ENCODE results near the gene SLAMF9. TPM values are rescaled to one million over a fixed set of nuclear protein-coding genes. Genes with fewer than 3 reads are reported as not detected.

SLAMF9 gene
- total RNA-seq, 1 donor from 2014 or later = not detected

DNA sequence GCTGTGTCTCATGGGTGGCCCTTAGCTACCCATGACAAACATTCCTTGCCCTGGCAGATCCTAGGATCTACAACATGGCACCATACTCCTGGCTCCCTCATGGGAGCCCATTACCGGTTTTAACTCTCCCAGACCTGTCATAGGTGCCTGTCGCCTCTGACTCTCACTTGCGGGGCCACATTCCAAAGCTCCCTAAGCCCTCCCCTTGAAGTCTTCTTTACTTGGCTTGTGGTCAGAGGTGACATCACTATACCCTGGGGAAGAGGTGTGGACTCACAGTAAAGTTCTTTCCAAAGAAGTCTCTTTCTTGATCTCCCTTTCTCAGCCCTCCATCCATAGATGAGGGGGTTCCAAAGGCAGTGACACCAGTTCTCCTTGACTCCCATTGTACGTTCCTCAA is 5.4 kb upstream of the SLAMF9 start:
- no peak overlapping the region for H3K4me3 ChIP-seq (ENCODE audit: low read depth, low read length)
- DNase-seq (ENCODE audit: low read depth) = peak; percentile 14
- H3K27me3 ChIP-seq (ENCODE audit: control insufficient read depth, insufficient read depth, low read length) = peaks cover 4% of the 10 kb centered on the region
- no peaks in the 10 kb centered on the region for H3K36me3 ChIP-seq (ENCODE audit: control insufficient read depth, insufficient read depth, low read length)
- TF ChIP-seq, protein P1, sequence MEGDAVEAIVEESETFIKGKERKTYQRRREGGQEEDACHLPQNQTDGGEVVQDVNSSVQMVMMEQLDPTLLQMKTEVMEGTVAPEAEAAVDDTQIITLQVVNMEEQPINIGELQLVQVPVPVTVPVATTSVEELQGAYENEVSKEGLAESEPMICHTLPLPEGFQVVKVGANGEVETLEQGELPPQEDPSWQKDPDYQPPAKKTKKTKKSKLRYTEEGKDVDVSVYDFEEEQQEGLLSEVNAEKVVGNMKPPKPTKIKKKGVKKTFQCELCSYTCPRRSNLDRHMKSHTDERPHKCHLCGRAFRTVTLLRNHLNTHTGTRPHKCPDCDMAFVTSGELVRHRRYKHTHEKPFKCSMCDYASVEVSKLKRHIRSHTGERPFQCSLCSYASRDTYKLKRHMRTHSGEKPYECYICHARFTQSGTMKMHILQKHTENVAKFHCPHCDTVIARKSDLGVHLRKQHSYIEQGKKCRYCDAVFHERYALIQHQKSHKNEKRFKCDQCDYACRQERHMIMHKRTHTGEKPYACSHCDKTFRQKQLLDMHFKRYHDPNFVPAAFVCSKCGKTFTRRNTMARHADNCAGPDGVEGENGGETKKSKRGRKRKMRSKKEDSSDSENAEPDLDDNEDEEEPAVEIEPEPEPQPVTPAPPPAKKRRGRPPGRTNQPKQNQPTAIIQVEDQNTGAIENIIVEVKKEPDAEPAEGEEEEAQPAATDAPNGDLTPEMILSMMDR (IDR thresholded peaks at IDR 0.05; ENCODE audit: insufficient read depth, low read length, poor library complexity, severe bottlenecking) = no peak

DNA sequence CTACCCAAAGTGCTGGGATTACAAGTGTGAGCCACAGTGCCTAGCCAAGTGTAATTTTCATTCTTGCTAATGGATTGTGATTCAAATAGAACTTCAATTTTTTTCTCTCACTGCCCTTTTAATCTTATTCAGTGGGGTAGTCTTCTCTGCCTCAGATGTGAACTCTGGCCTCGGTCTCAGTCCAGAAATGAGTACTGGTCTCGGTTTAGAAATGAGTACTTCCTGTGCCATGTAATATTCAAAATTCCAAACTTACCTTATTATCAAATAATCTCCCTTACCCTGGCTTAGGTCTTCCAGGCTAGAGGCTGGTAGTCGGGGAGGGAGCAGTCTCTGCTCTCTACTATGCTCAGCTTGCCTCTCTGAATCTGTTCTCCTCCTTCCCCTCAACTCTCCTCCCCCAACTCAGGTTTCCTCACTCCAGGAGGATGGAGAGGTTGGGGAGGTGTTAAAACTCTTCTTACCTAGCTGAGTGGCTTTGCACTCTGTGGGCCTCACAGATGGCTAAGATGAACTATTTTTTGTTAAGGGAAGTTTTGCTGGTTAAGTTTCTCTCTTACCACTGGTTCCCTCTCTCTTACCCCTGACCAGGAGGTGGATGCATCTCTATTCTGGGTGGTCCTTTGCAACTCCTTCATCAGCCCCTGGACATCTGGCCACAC is 4.8 kb upstream of the SLAMF9 start:
- no peak for DNase-seq (ENCODE audit: low read depth)
- H3K4me3 ChIP-seq (ENCODE audit: low read depth, low read length) = no peak overlapping the region
- H3K27me3 ChIP-seq (ENCODE audit: control insufficient read depth, insufficient read depth, low read length) = peaks cover 4% of the 10 kb centered on the region
- TF ChIP-seq, protein P1 (IDR thresholded peaks at IDR 0.05; ENCODE audit: insufficient read depth, low read length, poor library complexity, severe bottlenecking) = no peak
- H3K36me3 ChIP-seq (ENCODE audit: control insufficient read depth, insufficient read depth, low read length) = no peaks in the 10 kb centered on the region

DNA sequence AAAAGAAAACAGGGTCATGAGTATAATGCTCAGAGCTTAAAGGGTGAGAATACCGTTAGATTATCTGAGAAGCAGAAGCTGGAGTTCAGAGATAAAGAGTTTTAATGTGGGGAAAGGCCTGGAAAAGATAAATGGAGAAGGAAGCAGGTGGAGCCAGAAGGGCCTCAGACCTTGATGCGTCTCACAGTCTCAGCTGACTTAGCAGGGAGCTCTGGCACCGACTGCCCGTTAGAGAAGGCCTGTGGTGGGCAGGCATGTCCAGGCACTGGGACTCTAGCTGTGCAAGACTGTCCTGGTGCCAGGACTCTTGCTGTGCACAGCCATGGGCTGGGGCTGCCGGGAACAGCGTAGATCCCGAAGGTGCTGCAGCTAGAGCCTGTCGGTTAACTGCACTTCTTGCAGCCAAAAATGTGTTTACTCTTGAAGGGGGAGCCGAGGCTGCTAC is 3.8 kb upstream of the SLAMF9 start:
- DNase-seq (ENCODE audit: low read depth) = no peak
- no peaks in the 10 kb centered on the region for H3K36me3 ChIP-seq (ENCODE audit: control insufficient read depth, insufficient read depth, low read length)
- H3K27me3 ChIP-seq (ENCODE audit: control insufficient read depth, insufficient read depth, low read length) = peaks cover 5% of the 10 kb centered on the region
- H3K4me3 ChIP-seq (ENCODE audit: low read depth, low read length) = no peak overlapping the region
- TF ChIP-seq, protein P1 (IDR thresholded peaks at IDR 0.05; ENCODE audit: insufficient read depth, low read length, poor library complexity, severe bottlenecking) = no peak

DNA sequence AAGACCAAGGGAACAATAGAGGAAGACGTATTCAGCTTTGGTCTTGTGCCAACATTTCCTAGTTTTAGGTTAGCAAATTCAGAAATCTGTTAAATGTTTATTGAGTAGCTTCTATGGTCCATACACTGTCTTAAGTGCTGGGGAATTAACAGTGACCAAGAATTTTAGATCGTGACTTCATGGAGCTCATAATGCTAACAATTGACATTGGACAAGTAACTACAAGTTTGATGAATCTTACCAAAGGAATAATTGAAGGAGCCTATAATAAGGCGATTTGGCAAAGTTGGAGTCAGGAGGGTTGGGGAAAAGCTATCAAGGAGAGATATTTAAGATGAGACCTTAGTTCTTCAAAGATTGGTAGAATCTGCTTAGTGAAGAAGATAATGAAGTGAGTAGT is 1.4 kb upstream of the SLAMF9 start:
- Histone ChIP-seq H3K4me3 (ENCODE audit: low read depth, low read length) (no peak overlapping the region), H3K27me3 (ENCODE audit: control insufficient read depth, insufficient read depth, low read length) (peaks cover 9% of the 10 kb centered on the region), H3K36me3 (ENCODE audit: control insufficient read depth, insufficient read depth, low read length) (no peaks in the 10 kb centered on the region)
- DNase-seq (ENCODE audit: low read depth) = no peak
- TF ChIP-seq, protein P1 (IDR thresholded peaks at IDR 0.05; ENCODE audit: insufficient read depth, low read length, poor library complexity, severe bottlenecking) = no peak

DNA sequence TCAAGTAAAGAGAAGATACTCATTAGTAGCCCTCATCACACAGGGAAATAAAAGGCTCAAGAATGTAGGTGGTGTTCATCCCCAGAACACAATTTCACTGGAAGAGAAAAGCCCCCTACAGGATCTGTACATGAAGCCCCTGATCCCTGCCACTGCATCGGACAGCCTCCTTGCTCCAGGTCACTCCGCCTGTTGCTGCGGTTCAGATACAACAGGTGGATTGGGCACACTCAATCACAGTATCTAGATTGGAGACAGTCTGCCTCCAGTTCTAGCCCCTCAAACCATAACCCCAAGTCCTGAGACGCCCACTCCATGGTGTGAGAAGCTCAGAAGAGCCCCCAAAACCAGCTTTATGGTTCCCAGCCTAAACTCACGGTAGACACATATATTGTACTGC is 1.1 kb downstream of the SLAMF9 start:
- no peak for DNase-seq (ENCODE audit: low read depth)
- peaks cover 10% of the 10 kb centered on the region for H3K27me3 ChIP-seq (ENCODE audit: control insufficient read depth, insufficient read depth, low read length)
- no peak overlapping the region for H3K4me3 ChIP-seq (ENCODE audit: low read depth, low read length)
- TF ChIP-seq, protein P1 (IDR thresholded peaks at IDR 0.05; ENCODE audit: insufficient read depth, low read length, poor library complexity, severe bottlenecking) = no peak
- no peaks in the 10 kb centered on the region for H3K36me3 ChIP-seq (ENCODE audit: control insufficient read depth, insufficient read depth, low read length)

DNA sequence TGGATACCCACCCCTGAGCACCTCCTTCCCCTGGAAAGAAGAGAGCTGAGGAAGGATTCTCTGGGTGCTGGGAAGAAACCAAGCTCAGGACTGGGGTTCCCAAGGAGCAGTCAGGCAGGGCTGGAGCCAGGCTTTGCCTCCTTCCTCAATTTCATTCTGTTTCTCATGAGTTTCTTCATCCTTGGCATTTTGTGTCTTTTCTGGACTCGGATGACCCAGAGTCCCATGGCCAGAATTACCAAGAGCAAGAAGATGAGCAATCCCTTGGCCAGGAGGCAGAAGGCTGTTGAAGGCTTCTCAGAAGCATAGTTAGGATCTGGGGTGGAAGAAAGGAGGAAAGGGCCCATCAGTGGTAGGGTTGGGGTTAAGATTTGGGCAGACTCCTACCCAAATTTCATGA is 2.5 kb downstream of the SLAMF9 start:
- H3K4me3 ChIP-seq (ENCODE audit: low read depth, low read length) = no peak overlapping the region
- DNase-seq (ENCODE audit: low read depth) = no peak
- peaks cover 14% of the 10 kb centered on the region for H3K27me3 ChIP-seq (ENCODE audit: control insufficient read depth, insufficient read depth, low read length)
- H3K36me3 ChIP-seq (ENCODE audit: control insufficient read depth, insufficient read depth, low read length) = no peaks in the 10 kb centered on the region
- TF ChIP-seq, protein P1 (IDR thresholded peaks at IDR 0.05; ENCODE audit: insufficient read depth, low read length, poor library complexity, severe bottlenecking) = no peak
